Astrocyte (in vitro differentiated cells and primary cell): ENCODE measurements around the gene INHBC.

Experiments used
- EZH2 ChIP-seq: IDR thresholded peaks from 2 replicates; pipeline ENCODE4 v1.6.1; 2012; ENCODE audit warnings: mild to moderate bottlenecking, low read length, inconsistent platforms; ENCODE audit not compliant: insufficient read depth
- TF ChIP-seq, protein P1 (sequence below): IDR thresholded peaks from 2 replicates; pipeline ENCODE4 v1.5.1; 2011; ENCODE audit warnings: low read depth, mild to moderate bottlenecking, inconsistent platforms, low read length, moderate library complexity; ENCODE audit not compliant: insufficient read depth

DNA sequence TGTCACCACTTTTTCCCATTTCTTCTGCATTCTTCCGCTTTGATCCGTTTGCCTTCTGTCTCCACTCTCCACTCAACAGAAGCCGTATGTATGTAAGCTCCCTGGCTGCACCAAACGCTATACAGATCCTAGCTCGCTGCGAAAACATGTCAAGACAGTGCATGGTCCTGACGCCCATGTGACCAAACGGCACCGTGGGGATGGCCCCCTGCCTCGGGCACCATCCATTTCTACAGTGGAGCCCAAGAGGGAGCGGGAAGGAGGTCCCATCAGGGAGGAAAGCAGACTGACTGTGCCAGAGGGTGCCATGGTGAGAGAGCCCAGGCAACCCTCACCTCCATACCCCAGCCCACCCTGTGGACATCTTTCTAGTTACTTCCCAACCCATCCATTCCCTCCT lies 33.3 kb downstream of the INHBC start:
- TF ChIP-seq EZH2 = no peak
- TF ChIP-seq, protein P1, sequence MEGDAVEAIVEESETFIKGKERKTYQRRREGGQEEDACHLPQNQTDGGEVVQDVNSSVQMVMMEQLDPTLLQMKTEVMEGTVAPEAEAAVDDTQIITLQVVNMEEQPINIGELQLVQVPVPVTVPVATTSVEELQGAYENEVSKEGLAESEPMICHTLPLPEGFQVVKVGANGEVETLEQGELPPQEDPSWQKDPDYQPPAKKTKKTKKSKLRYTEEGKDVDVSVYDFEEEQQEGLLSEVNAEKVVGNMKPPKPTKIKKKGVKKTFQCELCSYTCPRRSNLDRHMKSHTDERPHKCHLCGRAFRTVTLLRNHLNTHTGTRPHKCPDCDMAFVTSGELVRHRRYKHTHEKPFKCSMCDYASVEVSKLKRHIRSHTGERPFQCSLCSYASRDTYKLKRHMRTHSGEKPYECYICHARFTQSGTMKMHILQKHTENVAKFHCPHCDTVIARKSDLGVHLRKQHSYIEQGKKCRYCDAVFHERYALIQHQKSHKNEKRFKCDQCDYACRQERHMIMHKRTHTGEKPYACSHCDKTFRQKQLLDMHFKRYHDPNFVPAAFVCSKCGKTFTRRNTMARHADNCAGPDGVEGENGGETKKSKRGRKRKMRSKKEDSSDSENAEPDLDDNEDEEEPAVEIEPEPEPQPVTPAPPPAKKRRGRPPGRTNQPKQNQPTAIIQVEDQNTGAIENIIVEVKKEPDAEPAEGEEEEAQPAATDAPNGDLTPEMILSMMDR = no peak
